ENCODE measurements around the gene TRIM14. TPM values are rescaled to one million over a fixed set of nuclear protein-coding genes. Genes with fewer than 3 reads are reported as not detected.
A peak's percentile ranks its signal among the peaks of the same experiment; 100 is the strongest.
"Not testable (repeated sequence)": the region's sequence is repeated elsewhere in the genome, so short reads cannot be mapped to it uniquely, and the experiment has no call there.

The TRIM14 gene
- total RNA-seq, 4 donors from 2014 or later, result 15.8 to 22.9 (median 20.0) TPM

- DNase-seq (ENCODE audit: low spot score in 2 of 2), result no peak
- Histone ChIP-seq H3K27me3 (no peaks in the 10 kb centered on the region), H3K4me3 (peak overlapping the region; percentile 85), H3K9me3 (no peaks in the 10 kb centered on the region), H3K4me1 (peaks cover 38% of the 10 kb centered on the region), H3K36me3 (no peaks in the 10 kb centered on the region), H3K27ac (peak overlapping the region; percentile 79)
- TF ChIP-seq POLR2AphosphoS5 (IDR thresholded peaks at IDR 0.05), result no peak
- TF ChIP-seq CTCF (IDR thresholded peaks at IDR 0.05), result peak in 1 of 2 donors; percentile 18
- no peak for TF ChIP-seq POLR2A (IDR thresholded peaks at IDR 0.05)
- TF ChIP-seq EP300 (IDR thresholded peaks at IDR 0.05), result no peak
- 48% methylated on average over 5 of the region's 5 CpGs for WGBS
Measured at GRCh38 chr9:98117984-98118639, 910 bp downstream of the TRIM14 start.

GRCh38 chr9:98117097-98117496, 1.9 kb downstream of the TRIM14 start:
- H3K27me3 ChIP-seq; H3K27ac ChIP-seq; H3K36me3 ChIP-seq; H3K9me3 ChIP-seq; DNase-seq (ENCODE audit: low spot score in 2 of 2); H3K4me3 ChIP-seq: not testable (repeated sequence)
- H3K4me1 ChIP-seq, result peaks cover 38% of the 10 kb centered on the region
- 91% methylated on average over 6 of the region's 6 CpGs for WGBS

- Histone ChIP-seq H3K4me1 (peaks cover 4% of the 10 kb centered on the region), H3K36me3 (no peaks in the 10 kb centered on the region), H3K27me3 (no peaks in the 10 kb centered on the region), H3K27ac (no peak overlapping the region), H3K4me3 (no peak overlapping the region), H3K9me3 (no peaks in the 10 kb centered on the region)
- TF ChIP-seq EP300 (IDR thresholded peaks at IDR 0.05), result no peak
- TF ChIP-seq CTCF (IDR thresholded peaks at IDR 0.05), result no peak
- TF ChIP-seq POLR2AphosphoS5 (IDR thresholded peaks at IDR 0.05), result no peak
- TF ChIP-seq POLR2A (IDR thresholded peaks at IDR 0.05), result no peak
- DNase-seq (ENCODE audit: low spot score in 2 of 2), result peak; percentile 27 to 31
- WGBS, result 57% methylated on average over 3 of the region's 3 CpGs
Measured at GRCh38 chr9:98109052-98109451, 10.0 kb downstream of the TRIM14 start.

GRCh38 chr9:98108531-98109031, 10.4 kb downstream of the TRIM14 start:
- no peaks in the 10 kb centered on the region for H3K36me3 ChIP-seq
- WGBS, result 58% methylated on average over 5 of the region's 5 CpGs
- TF ChIP-seq EP300 (IDR thresholded peaks at IDR 0.05), result no peak
- TF ChIP-seq POLR2AphosphoS5 (IDR thresholded peaks at IDR 0.05), result no peak
- no peak for TF ChIP-seq POLR2A (IDR thresholded peaks at IDR 0.05)
- TF ChIP-seq CTCF (IDR thresholded peaks at IDR 0.05), result no peak
- H3K27ac ChIP-seq, result peak overlapping the region; percentile 8
- no peaks in the 10 kb centered on the region for H3K27me3 ChIP-seq
- H3K4me3 ChIP-seq, result no peak overlapping the region
- H3K9me3 ChIP-seq, result no peaks in the 10 kb centered on the region
- H3K4me1 ChIP-seq, result peaks cover 4% of the 10 kb centered on the region
- DNase-seq (ENCODE audit: low spot score in 2 of 2), result peak; percentile 4 to 44

GRCh38 chr9:98107926-98108325, 11.1 kb downstream of the TRIM14 start:
- H3K27me3 ChIP-seq, result no peaks in the 10 kb centered on the region
- H3K27ac ChIP-seq, result no peak overlapping the region
- 59% methylated on average over 2 of the region's 2 CpGs for WGBS
- no peaks in the 10 kb centered on the region for H3K36me3 ChIP-seq
- DNase-seq (ENCODE audit: low spot score in 2 of 2), result peak in 1 of 2 donors; percentile 4
- TF ChIP-seq POLR2AphosphoS5 (IDR thresholded peaks at IDR 0.05) (no peak), EP300 (IDR thresholded peaks at IDR 0.05) (no peak), CTCF (IDR thresholded peaks at IDR 0.05) (no peak), POLR2A (IDR thresholded peaks at IDR 0.05) (no peak)
- H3K9me3 ChIP-seq, result no peaks in the 10 kb centered on the region
- peaks cover 4% of the 10 kb centered on the region for H3K4me1 ChIP-seq
- H3K4me3 ChIP-seq, result no peak overlapping the region
